H1 (cell line): Measurements from ENCODE around the gene CTNND2. TPM values are rescaled to one million over a fixed set of nuclear protein-coding genes. Genes with fewer than 3 reads are reported as not detected.

Experiments
- CTCF ChIA-PET: fragments of 300-600 bp; sonication (Branson Sonifier 250); formaldehyde crosslinking; loops from one replicate; lab custom pipeline; 2021; ENCODE audit not compliant: partially characterized antibody; lab: Charles Lee
- POLR2A ChIA-PET: fragments of 300-600 bp; sonication (Branson Sonifier 250); formaldehyde crosslinking; loops from one replicate; lab custom pipeline; 2021; ENCODE audit warnings: inconsistent platforms; ENCODE audit not compliant: partially characterized antibody; lab: Charles Lee
- DNase-seq, 2 experiments: peaks; one replicate each; pipeline versions ENCODE4 v3.0.0 to v3.0.0-alpha.2; 2010 to 2022; ENCODE audit warnings: low spot score in 2 of 2, low read depth in 1 of 2, mixed read lengths in 1 of 2
- FAIRE-seq: peaks from 2 replicates; lab custom pipeline; 2011; peaks lifted over from hg19 to GRCh38; lab: Jason Lieb, UNC
- H2AFZ ChIP-seq: 2 replicates; pipeline ENCODE4 v1.8.1; 2012; ENCODE audit warnings: low read length, inconsistent platforms
- H2AK5ac ChIP-seq: 2 replicates; pipeline ENCODE4 v1.6.1; 2013; ENCODE audit warnings: low read depth, low read length
- H2BK120ac ChIP-seq: replicated peaks from 2 replicates; pipeline ENCODE3; 2013; ENCODE audit warnings: low read depth, low read length, inconsistent platforms
- H2BK12ac ChIP-seq: 2 replicates; pipeline ENCODE4 v1.6.1; 2013; ENCODE audit warnings: low read depth, low read length
- H2BK15ac ChIP-seq: 2 replicates; pipeline ENCODE4 v1.6.1; 2013; ENCODE audit warnings: low read length
- H2BK20ac ChIP-seq: 2 replicates; pipeline ENCODE4 v1.6.1; 2013; ENCODE audit warnings: low read length
- H2BK5ac ChIP-seq: 2 replicates; pipeline ENCODE4 v1.6.1; 2013; ENCODE audit warnings: low read depth, low read length
- H3K14ac ChIP-seq: 2 replicates; pipeline ENCODE4 v1.6.1; 2013; ENCODE audit warnings: inconsistent platforms; ENCODE audit not compliant: insufficient read length
- H3K18ac ChIP-seq: 2 replicates; pipeline ENCODE4 v1.6.1; 2013; ENCODE audit warnings: low read length; ENCODE audit errors: extremely low read depth
- H3K23ac ChIP-seq: 2 replicates; pipeline ENCODE4 v1.6.1; 2013; ENCODE audit warnings: inconsistent platforms; ENCODE audit not compliant: insufficient read length
- H3K23me2 ChIP-seq: 2 replicates; pipeline ENCODE4 v1.6.1; 2013; ENCODE audit warnings: low read depth, low read length
- H3K27ac ChIP-seq: 2 replicates; pipeline ENCODE4 v1.6.1; 2011; ENCODE audit warnings: low read depth, low read length, inconsistent platforms
- H3K27me3 ChIP-seq, 4 experiments: replicated peaks in 1 of 4; 1 replicate in 1 of 4; 2 replicates in 3 of 4; pipeline versions ENCODE4 v1.6.1 to v1.8.1; 2011 to 2013; ENCODE audit warnings: low read length in 3 of 4, mild to moderate bottlenecking in 3 of 4, inconsistent platforms in 2 of 4, mixed read lengths in 2 of 4, moderate library complexity in 1 of 4; ENCODE audit not compliant: control insufficient read depth in 3 of 4, insufficient read depth in 3 of 4; ENCODE audit errors: extremely low read depth in 1 of 4
- H3K36me3 ChIP-seq, 4 experiments: 2 replicates each; pipeline versions ENCODE4 v1.6.1 to v1.8.1; 2011 to 2013; ENCODE audit warnings: mild to moderate bottlenecking in 4 of 4, low read length in 3 of 4, moderate library complexity in 2 of 4, control low read depth in 1 of 4, inconsistent platforms in 1 of 4; ENCODE audit not compliant: insufficient read depth in 4 of 4, control insufficient read depth in 2 of 4
- H3K4ac ChIP-seq: replicated peaks from 2 replicates; pipeline ENCODE3; 2013; ENCODE audit warnings: low read length, low read depth, mixed read lengths, inconsistent platforms; ENCODE audit not compliant: insufficient read length
- H3K4me1 ChIP-seq, 4 experiments: replicated peaks in 1 of 4; 1 replicate in 1 of 4; 2 replicates in 3 of 4; pipeline versions ENCODE4 v1.6.1 to v1.8.1; 2011 to 2013; ENCODE audit warnings: low read length in 3 of 4, inconsistent platforms in 2 of 4, mixed read lengths in 1 of 4; ENCODE audit not compliant: insufficient read depth in 4 of 4, control insufficient read depth in 3 of 4
- H3K4me2 ChIP-seq, 2 experiments: 2 replicates each; pipeline versions ENCODE4 v1.6.1 to v1.8.1; 2011 to 2013; ENCODE audit warnings: low read depth in 2 of 2, low read length in 2 of 2, control low read depth in 1 of 2, inconsistent platforms in 1 of 2, mild to moderate bottlenecking in 1 of 2; ENCODE audit not compliant: insufficient read depth in 1 of 2
- H3K4me3 ChIP-seq, 4 experiments: fragments of 200-600, 300-600 bp in 1 of 4; sonication (generic), shearing (Covaris generic), sonication (Bioruptor Twin) in 1 of 4; 2 replicates each; pipeline versions ENCODE4 v1.5.1 to v1.8.1; 2011 to 2016; ENCODE audit warnings: low read length in 4 of 4, low read depth in 3 of 4, control low read depth in 2 of 4, inconsistent platforms in 2 of 4, mild to moderate bottlenecking in 2 of 4, mixed read lengths in 1 of 4, moderate library complexity in 1 of 4; ENCODE audit not compliant: insufficient read depth in 2 of 4; ENCODE audit errors: extremely low read depth in 1 of 4
- H3K56ac ChIP-seq: replicated peaks from 2 replicates; pipeline ENCODE3; 2013; ENCODE audit warnings: low read depth, mild to moderate bottlenecking, mixed read lengths, low read length, inconsistent platforms; ENCODE audit not compliant: insufficient read length
- H3K79me1 ChIP-seq: 2 replicates; pipeline ENCODE4 v1.6.1; 2013; ENCODE audit warnings: low read depth, low read length, control low read depth
- H3K79me2 ChIP-seq, 2 experiments: 2 replicates each; pipeline versions ENCODE4 v1.6.1 to v1.8.1; 2012 to 2013; ENCODE audit warnings: low read length in 2 of 2, mild to moderate bottlenecking in 2 of 2, inconsistent platforms in 1 of 2; ENCODE audit not compliant: insufficient read depth in 2 of 2, control insufficient read depth in 1 of 2
- H3K9ac ChIP-seq, 4 experiments: replicated peaks in 1 of 4; 1 replicate in 1 of 4; 2 replicates in 3 of 4; pipeline versions ENCODE4 v1.6.1 to v1.8.1; 2011 to 2013; ENCODE audit warnings: low read depth in 3 of 4, low read length in 3 of 4, control low read depth in 2 of 4, mild to moderate bottlenecking in 2 of 4, moderate library complexity in 2 of 4, inconsistent platforms in 1 of 4; ENCODE audit errors: extremely low read depth in 1 of 4
- H3K9me3 ChIP-seq, 2 experiments: 2 replicates each; pipeline versions ENCODE4 v1.6.1 to v1.8.1; 2012 to 2013; ENCODE audit warnings: mild to moderate bottlenecking in 2 of 2, moderate library complexity in 2 of 2, control low read depth in 1 of 2, inconsistent platforms in 1 of 2, low read depth in 1 of 2, low read length in 1 of 2, mixed read lengths in 1 of 2; ENCODE audit not compliant: insufficient read depth in 2 of 2
- H4K20me1 ChIP-seq, 2 experiments: replicated peaks in 1 of 2; 2 replicates each; pipeline versions ENCODE3 to v1.8.1; 2011 to 2013; ENCODE audit warnings: inconsistent platforms in 2 of 2, low read length in 2 of 2, mild to moderate bottlenecking in 1 of 2; ENCODE audit not compliant: insufficient read depth in 2 of 2, control insufficient read depth in 1 of 2
- H4K5ac ChIP-seq: 2 replicates; pipeline ENCODE4 v1.6.1; 2013; ENCODE audit warnings: low read length, low read depth, mixed read lengths, inconsistent platforms; ENCODE audit not compliant: insufficient read length
- H4K8ac ChIP-seq: 2 replicates; pipeline ENCODE4 v1.8.0; 2013; ENCODE audit warnings: mild to moderate bottlenecking, moderate library complexity, low read length, inconsistent platforms; ENCODE audit not compliant: insufficient read depth; ENCODE audit errors: extremely low read depth
- H4K91ac ChIP-seq: replicated peaks from 2 replicates; pipeline ENCODE3; 2013; ENCODE audit warnings: low read length, mixed read lengths, inconsistent platforms; ENCODE audit not compliant: insufficient read length
- POLR2AphosphoS5 ChIP-seq: IDR thresholded peaks from 2 replicates; pipeline ENCODE4 v1.6.1; 2011; ENCODE audit warnings: low read depth, low read length
- WGBS, 2 experiments: shearing (Covaris generic) in 1 of 2; methylation state at CpG; one replicate each; pipeline versions ENCODE4 v1.1.6 to v1.1.7; 2013 to 2015; ENCODE audit warnings: low lambda C conversion rate in 2 of 2, mixed read lengths in 2 of 2, inconsistent platforms in 1 of 2, low coverage in 1 of 2, missing lambda C conversion rate in 1 of 2; ENCODE audit not compliant: insufficient replicate concordance in 2 of 2, insufficient coverage in 1 of 2, insufficient read length in 1 of 2; ENCODE audit errors: extremely low coverage in 1 of 2, missing lambda C conversion rate in 1 of 2; 5-methylcytosine and 5-hydroxymethylcytosine counted together
- polyA plus RNA-seq, 7 experiments: library from polyadenylated mRNA; depleted of rRNA in 3 of 7; stranded (reverse) in 5 of 7; unstranded in 2 of 7; fragments of >200 nt in 5 of 7; fragments of 200-250 nt in 2 of 7; gene quantifications; 1 replicate in 5 of 7; 2 replicates in 1 of 7; 4 replicates in 1 of 7; pipeline versions ENCODE4 v1.2.1 to v1.2.3, GENCODE V29; 2011 to 2013; ENCODE audit warnings: missing spikeins in 2 of 7, mixed read lengths in 2 of 7
- total RNA-seq: library from RNA; stranded (reverse); fragmentation: NEBNext Ultra II Directional; extraction: Animal tissue kit (Norgen Biotek cat#: 25700); gene quantifications from 2 replicates; pipeline ENCODE4 v1.2.1, GENCODE V29; 2021

Gene CTNND2
- total and polyA plus RNA-seq, 2 of the 8 experiments (the other 6 are each of a cell fraction or from before 2014, with no cell fraction given) = 7.4 to 14.2 TPM

DNA sequence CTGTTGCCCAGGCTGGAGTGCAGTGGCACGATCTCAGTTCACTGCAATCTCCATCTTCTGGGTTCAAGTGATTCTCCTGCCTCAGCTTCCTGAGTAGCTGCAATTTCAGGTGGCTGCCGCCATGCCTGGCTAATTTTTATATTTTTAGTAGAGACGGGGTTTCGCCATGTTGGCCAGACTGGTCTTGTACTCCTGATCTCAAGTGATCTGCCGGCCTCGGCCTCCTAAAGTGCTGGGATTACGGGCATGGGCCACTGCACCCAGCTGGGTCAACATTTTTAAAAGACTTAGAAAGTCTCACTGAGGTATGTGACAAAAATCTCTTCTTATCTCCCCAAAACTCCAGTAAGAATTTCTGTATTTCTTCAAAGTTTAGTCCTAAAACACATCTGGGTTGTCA is 211.6 kb downstream of the CTNND2 start:
- POLR2A ChIA-PET = no interaction called here
- no peak overlapping the region for H2BK15ac ChIP-seq
- H3K27me3 ChIP-seq = no peaks in the 10 kb centered on the region
- H2BK12ac ChIP-seq = no peak overlapping the region
- no peaks in the 10 kb centered on the region for H3K23me2 ChIP-seq
- H2BK5ac ChIP-seq = no peak overlapping the region
- no peak overlapping the region for H4K5ac ChIP-seq
- H2BK120ac ChIP-seq = no peak overlapping the region
- H3K23ac ChIP-seq = no peak overlapping the region
- no peak overlapping the region for H2BK20ac ChIP-seq
- no peak overlapping the region for H3K56ac ChIP-seq
- H3K18ac ChIP-seq = no peak overlapping the region
- no peak overlapping the region for H3K9ac ChIP-seq
- no peak overlapping the region for H3K4me2 ChIP-seq
- no peak overlapping the region for H3K14ac ChIP-seq
- H3K9me3 ChIP-seq = no peaks in the 10 kb centered on the region
- H3K27ac ChIP-seq = no peak overlapping the region
- H2AFZ ChIP-seq = no peak overlapping the region
- H2AK5ac ChIP-seq = no peak overlapping the region
- no peaks in the 10 kb centered on the region for H3K79me2 ChIP-seq
- TF ChIP-seq POLR2AphosphoS5 = no peak
- FAIRE-seq (no peak), DNase-seq (no peak)
- CTCF ChIA-PET = interaction anchor here (0.6 kb wide), 1 partner anchor 646 kb away, joined by 3 read pairs; no protein-coding TSS in a partner anchor
- WGBS, 2 experiments = 87% methylated on average over 7 of the region's 7 CpGs; no CpG with 5 or more reads in 1 of the 2 experiments
- H3K4me1 ChIP-seq = no peaks in the 10 kb centered on the region
- no peaks in the 10 kb centered on the region for H4K20me1 ChIP-seq
- H4K91ac ChIP-seq = no peak overlapping the region
- no peaks in the 10 kb centered on the region for H3K36me3 ChIP-seq
- H3K4ac ChIP-seq = no peak overlapping the region
- H4K8ac ChIP-seq = no peak overlapping the region
- H3K79me1 ChIP-seq = no peaks in the 10 kb centered on the region
- no peak overlapping the region for H3K4me3 ChIP-seq
